HG02610 (cell line): ENCODE measurements around the gene HAND1.
A peak's percentile ranks its signal among the peaks of the same experiment; 100 is the strongest.

ENCODE experiments used
- ATAC-seq: cut with Tn5 transposase; IDR thresholded peaks from one replicate; pipeline ENCODE4 v1.9.1; 2021; ENCODE audit warnings: mild to moderate bottlenecking, moderate library complexity; ENCODE audit not compliant: unreplicated experiment

The HAND1 gene

DNA sequence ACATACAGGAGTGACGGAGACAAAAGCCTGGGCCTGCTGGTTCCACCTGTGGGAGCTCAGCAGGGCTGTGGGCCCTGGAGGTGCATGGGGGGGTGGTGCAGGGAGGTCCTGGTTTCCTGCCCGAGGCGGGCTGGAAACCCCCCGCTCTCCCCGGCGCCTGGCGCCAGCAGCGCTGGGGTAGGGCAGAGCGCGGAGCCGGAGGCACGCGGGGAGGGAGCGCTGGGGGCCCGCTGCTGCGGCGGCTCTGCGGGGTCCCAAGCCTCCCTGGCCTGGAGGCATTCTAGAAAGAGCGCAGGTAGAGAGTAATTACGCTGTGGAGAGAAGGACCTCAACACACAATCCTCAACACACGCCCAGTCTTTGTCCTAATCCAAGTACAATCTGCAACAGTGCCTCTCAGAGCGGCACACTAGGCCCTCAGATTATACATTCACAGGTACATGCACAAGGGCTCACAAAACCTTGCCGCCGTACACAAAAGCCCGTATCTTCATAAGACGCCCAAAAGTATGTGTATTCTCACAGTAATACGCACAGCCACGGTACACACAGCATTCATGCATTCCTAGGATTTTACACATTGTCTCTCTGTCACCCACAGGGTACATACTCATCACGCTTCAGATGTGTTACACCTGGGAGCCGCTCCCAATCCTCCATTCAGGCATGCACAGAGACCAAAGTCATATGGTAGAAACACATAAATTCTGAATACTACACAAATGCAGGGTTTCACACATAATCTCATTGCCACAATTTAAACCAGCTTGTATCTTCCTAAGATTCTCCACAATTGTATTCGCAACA, 2.1 kb upstream of the HAND1 start:
- peak; percentile 45 for ATAC-seq

DNA sequence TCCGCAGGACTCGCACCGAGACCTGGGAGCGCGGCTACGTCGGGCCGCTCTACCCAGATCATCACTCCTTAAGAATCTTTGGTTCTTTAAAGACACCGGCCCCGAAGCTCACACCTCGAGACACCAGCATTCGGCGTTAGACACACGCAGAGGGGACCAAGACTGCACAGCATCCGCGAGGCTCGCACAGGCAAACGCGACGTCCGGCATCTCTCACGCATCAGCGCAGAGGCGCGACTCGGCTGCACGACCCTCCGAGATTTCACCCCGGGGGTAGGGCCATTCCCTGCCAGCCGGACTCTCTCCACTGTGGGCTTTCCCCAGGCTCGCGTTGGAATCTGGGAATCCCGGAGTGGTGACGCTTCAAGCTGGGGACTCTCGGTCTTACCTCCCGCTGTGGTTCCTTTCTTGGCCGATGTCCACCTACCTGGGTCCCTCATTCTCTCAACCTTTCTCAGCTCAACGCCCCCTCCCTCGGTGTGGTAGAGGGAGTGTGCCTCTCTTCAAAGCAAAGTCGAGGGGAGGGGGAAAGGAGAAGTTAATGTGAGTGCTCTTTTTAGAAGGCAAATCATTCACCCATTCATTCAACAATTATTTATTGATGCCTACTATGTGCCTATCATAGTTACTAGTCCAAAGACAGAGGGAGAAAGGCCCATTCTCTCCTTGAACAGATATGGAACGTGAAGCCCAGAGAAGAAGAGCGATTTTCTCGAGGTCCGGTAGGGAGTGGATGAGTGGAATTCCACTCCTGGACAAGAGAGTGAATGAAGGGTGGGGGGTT, 1.3 kb upstream of the HAND1 start:
- no peak for ATAC-seq

DNA sequence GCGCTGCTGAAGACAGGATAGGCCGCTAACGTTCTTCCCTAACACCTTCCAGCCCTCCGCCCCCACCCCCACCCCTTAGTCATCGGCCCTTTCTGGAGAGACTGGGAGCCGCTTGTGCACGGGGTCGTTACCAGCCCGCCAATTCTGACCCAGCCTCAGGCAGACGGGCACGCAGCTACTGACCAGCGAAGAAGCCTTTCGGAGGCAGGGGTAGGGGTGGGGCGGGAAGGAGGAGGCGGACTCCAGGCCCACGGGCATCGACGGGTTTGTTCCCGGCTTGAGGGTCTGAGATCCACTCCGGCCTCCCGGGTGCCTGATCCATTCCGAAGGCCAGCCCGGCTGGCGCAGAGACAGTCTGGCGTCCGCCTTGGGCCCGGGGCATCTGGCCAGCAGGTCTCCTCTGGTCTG, 729 bp upstream of the HAND1 start:
- ATAC-seq = no peak

DNA sequence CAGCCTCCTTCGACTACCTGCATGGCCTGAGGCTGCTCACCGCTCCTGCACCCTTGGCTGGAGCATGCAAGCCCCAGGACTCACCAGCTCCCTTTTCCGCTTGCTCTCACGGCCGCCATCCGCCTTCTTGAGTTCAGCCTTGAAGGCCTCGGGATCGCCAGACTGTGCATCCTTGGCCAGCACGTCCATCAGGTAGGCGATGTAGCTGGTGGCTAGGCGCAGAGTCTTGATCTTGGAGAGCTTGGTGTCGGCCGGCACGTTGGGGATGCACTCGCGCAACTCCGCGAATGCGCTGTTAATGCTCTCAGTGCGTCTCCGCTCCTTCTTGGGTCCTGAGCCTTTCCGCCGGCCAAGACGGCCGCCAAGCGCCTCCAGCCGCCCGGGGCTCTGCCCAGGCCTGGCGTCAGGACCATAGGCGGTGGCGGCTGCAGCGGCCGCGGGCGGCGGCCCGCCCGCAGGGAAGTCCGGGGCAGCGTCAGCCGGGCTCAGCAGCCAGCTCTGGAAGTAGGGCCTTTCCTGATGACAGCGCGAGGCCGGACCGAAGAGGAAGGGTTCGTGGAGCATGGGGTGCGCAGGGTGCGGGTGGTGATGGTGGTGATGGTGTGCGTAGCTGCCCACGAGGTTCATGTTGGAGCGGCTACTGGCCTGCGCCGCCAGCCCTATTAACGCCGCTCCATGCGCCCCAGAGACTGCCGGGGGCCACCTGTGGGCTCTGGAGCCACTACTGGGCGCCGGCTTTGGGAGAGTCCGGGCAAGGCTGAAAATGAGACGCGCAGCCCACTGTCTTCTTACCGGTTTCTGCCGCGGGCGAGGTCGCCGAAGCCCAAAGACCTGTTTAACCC, 424 bp downstream of the HAND1 start:
- no peak for ATAC-seq

DNA sequence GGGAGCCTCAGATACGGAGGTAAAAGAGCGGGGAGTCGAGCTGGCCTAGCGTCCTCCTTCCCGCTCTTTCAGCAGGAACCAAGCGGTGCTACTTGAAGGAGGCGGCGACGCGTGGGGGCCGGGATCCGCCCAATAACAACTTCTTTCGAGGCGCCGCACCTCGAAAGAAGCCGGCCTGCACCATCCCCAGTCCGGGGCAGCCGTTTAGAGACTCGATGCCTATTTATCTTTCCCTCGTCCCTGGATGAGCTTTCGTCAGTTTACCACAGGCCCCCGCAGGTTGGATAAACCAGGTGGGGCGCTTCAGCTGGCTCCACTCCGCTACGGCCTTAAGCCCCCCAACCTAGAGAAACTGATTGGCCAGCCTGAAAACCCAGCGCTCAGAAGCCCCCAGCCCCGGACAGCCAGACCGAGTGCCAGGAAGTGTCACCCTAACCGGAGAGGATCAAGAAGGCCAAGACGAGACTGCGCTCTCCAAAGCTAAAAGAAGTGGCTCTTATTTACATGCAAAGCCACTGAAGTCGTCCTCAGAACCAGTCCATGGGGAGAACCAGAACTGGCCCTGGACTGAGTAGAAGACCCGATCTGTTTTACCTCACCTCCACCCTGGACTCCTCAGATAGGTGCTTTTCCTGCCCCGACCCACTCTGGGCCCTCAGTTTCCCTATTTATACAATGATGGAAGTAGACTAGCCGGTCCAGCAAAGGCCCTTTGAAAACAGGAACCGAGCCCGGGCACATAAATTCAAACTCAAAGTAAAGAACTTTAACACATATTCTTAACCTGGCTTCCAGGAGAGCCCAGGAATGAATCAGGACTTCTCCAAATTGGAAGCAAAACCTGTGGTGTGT, 1.4 kb downstream of the HAND1 start:
- no peak for ATAC-seq

DNA sequence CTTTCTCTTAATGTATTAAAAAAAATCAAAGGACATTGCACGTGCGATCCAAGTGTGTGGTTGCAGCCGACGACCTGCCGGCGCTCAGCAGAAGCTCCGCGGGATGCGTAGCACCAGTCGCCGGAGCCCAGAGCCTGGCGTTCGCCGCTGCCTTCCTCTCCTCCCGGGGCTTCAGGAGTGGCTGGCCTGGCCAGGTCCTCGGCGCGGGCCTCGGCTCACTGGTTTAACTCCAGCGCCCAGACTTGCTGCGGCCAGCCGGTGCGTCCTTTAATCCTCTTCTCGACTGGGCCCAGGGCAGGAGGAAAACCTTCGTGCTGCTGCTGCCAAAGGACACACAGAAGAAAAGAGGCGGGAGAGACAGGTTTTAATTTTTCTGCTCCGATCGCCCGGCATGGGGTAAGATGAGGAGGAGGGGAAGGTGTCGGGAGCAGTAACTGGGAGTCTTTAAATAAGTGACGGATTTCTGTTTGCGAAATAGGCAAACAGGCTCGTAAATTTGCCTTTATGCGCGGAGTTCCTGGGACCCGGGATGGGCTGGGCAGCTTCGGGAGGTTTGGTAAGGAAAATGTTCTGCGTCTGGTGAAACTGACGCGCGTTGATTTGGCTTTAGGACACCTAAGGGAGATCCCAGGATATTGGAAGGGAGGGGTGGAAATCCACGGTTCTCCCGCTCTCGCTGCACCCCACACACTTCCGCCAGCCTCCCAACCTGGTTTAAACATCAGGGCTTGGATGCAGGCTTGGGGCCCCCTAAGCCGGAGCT, 2.3 kb downstream of the HAND1 start:
- ATAC-seq = no peak

DNA sequence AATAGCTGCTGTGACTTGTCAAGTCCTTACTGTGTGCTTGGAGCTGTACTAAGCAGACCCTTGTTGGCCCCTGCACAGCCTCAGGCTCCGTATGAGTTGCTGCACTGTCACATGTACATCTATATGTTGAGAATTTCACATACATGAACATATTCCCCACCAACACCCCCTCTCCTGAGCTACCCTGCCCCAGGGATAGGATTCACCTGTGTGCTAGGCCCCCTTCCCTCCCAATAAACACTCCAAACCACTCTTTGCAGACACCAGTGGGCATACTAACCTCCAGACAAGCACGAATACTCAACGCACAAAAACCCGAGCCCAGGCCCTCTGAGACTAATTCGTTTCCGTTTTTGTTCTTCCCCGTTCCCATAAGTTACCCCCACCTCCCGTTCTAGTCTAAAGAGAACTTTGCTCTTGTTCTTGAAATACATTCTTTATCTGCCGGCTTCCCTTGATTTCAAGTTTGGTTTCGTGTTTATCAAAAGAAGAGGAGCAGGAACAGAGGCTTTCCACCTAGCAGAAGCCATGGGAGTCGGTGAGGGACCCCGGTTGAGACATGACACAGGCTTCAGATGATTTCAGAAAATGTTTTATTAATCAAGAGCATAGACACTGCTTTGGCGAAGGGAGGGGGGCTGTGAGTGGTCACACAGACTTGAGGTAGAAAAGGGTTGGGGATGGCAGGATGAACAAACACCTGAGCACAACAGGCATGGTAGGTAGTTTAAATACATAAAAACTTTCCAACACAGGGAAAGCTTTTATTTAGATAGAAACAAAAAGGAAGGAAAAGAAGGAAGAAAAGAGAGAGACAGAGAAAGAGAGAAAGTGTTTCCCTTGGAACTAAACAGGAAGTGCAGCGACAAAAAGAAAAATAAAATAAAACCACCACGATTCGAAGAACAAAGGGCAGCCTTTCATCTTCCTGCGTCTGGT, 3.4 kb downstream of the HAND1 start:
- no peak for ATAC-seq

DNA sequence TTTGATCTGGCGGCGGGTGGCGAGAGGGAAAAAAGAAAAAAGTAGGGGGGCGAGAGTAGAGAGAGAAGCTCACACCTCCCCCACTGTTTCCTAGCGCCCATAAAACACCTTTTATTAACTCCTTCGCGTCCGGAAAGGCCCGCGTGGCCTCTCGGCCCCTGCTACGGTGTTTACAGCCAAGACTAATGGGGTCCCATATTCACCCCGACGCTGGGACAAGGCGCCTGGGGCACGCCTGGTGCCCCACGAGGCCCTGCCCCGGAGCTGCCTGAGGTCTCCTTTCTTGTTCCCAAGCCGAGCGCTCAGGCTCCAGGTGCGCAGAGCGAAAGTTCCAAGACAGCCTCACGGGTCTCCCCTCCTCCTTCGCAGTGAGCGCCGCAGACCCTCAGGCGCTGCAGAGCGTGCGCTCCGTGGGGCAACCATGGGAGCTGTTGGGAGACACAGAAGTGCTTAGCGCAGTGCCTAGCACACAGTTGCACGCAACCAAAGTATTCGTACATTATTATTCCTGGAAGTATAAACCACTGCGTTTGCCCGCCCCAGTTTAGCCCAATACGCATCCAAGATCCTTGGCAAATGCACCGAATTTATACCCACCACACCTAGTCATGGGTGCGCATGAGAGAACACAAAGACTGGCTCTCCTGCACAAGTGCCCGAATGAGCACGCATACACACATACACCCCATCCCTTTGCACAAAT, 4.3 kb downstream of the HAND1 start:
- ATAC-seq = no peak

DNA sequence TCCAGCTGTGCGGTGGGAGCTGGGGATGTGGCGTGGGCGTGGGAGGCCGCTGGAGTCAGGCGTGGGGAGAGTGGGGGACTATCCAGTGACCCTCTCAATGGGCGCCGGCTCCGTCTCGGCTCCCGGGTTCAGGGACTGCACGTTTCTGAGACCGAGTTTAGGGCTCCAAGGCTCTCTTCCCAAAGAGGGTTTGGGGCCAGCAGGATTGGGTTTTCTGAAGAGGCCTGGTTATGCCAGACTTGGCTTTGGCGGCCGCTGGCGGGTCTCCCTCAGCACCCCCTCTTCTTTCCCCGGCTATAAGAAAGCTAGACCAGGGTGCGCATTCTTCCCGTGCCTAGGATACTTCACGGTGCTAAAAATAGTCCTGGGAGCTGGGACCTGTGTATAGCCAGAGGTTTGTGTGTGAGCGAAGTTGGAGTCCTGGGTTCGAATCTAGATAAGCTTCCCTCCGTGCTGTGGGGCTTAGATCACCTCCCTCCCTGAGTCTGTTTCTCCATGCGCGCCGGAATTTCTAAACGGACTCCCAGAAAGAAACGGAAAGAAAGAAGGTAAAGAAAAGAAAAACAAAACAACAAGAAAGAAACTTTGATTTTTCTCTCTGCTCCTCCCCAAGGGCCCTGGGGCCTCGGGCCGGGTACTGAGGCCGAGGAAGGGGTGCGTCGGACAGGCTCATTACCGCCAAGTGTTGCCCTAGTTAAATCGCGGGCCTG, 5.0 kb downstream of the HAND1 start:
- ATAC-seq = no peak

DNA sequence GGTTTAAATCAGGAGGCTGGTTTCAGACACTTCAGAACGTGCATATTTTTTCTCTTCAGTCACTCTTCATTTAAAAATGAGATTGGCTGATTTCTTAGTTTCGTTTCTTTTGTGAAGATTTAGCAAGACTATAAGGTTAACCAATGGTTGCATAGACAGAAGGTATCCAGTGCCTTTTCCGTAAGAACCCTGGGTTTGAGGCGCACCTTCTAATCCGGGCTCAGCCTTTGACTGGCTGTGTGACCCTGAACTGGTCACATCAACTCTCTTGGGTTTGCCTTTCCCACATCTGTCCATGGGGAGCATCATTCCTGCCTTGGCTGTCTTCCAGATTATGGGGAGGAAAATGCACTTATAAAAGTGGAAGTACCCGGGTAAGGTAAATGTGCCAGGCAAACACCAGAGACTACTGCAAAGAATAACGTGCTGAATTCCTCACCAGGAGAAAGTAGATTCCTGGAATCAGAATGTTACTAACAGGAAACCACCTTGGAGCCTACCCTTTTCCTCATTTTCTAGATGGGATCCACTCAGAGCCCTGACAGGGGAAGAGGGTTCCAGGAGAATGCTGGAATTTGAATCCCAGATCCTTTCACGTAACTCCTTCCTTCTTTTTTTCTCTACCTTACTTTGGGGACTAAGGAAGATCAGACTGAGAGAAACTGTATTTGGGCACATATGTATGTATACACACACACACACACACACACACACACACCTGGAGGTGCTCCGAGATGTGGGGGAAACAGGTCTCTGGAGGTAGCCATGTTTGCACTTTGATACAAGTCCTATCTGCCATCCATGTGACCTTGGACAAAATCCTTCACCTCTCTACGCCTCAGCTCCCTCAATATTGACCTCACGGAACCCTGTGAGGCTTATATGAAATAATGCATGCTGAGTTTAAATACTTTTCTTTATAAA, 6.8 kb downstream of the HAND1 start:
- ATAC-seq = no peak

DNA sequence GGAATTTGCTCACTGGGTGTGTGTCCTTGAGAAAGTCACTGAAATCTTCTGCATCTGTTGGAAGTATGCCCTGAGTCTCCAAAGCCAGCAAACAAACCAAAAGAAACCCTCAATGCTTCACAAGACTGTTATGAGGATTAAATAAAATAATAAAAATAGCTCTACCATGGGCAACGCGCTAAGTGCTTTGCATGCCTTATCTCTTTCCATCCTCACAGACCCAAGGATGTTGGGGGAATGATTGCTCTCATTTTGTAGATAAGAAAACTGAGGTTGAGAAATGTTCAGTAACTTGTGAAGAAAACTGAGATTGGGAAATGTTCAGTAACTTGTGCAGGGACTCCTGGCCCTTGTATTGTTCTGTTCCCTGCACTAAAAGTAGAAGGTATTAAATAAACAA, 7.9 kb downstream of the HAND1 start:
- ATAC-seq = no peak

DNA sequence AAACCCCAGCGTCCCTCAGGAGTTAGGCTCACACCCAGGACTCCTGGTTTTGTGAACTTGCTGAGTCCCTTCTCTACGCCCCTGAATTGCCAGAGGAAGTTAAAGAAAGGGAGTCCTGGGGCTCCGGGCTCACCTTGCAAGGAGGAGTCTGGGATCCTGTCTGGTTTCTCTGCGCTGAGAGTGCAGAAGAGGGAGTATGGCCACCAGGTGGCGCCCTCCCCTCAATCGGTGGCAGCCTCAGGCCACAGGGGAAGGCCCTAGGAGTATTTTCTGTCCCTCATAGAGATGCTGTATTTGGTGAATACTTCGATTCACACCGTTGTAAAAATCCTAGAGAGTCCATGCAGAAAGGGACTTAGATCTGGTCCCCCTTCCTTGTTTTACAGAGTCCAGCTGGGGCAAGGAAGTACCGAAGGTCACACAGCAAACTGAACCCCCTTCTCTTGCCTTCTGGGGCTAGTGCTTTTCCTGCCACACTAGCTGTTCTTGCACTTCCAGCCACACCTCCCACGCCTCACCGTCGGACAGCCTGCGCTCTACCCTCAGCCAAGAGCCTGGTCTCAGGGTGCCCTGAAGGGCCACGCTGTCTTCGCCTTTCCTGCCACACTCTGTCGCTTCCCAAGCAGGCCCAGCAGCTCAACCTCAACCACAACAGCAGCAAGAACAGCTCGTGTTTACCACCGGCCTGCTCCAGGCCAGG, 10.2 kb downstream of the HAND1 start:
- ATAC-seq = peak; percentile 94

DNA sequence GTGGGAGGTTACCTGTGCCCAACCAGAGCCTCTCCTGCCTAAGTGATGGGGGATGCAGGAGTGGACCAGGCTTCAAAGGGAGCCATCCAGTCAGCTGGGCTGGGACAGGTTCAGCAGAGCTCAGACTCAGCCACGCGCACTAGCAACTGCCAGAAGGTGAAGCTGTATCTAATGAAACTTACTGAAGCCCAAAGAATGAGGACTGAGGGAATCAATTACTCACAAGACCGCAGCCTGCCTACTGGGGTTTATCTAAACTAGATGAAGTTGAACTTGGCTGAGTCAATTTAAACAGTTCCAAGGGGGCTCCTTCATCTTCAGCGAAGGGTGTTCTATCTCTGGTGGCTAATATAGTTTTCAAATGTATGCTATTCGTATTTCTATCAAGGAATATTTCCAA, 11.4 kb downstream of the HAND1 start:
- no peak for ATAC-seq

DNA sequence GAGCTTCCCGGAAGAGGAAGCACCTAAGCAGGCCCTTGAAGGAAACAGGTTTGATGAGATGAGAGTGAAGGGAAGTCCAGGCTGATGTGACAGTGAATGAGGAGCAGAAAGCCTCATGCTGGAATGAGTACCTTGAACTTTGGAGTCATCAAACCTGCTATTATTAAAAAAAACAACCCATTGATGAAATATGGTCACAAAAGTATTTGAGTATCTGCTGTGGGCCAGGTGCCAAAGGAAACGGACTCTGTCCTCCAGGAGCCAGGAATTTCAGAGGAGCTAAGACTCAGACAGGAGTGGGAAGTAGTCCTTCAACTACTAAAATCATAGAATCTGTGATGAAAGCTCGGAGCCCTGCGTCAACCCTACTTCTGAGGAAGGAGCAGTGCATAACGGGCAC, 11.9 kb downstream of the HAND1 start:
- no peak for ATAC-seq

DNA sequence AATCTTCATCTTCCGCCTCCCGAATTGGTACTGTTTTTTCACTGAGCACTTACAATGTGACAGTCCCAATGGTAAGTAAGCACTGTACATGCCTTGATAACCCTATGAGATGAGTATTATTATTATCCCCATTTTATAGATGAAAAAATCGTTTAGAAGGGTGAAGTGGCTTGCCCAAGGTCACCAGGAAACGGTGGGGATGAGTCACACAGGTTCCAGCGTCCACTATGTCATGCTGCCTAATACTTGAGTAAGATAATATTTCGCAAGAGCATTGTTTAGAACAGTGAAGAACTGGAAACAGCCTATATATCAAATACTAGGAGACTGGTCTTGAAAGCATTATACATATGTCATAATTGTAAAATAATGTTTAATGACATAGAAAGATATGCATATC, 12.9 kb downstream of the HAND1 start:
- no peak for ATAC-seq

DNA sequence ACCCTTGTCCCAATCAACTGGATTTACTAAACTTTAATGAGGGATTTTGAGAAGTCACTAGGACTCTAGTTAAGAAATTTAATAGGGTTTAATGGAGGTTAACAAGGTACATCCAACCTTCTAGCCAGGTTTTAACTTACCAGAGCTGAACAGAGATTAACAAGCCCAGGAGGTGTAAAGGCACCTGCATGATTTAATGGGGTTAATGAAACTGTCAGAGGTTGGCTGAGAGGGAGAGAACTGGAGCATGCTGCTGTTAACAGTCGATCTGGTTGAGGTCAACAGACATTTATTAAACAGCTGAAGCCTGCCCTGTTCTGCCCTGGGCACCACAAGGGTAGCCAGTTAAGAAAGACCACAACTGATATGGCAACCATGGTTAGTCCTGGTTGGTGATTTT, 13.6 kb downstream of the HAND1 start:
- no peak for ATAC-seq
